Peyer's patch (tissue), 4 donors: Measurements from ENCODE around the gene MSL2. TPM values are rescaled to one million over a fixed set of nuclear protein-coding genes. Genes with fewer than 3 reads are reported as not detected.

Experiments
- DNase-seq, 3 donors: peaks; one replicate each; pipeline ENCODE4 v3.0.0-alpha.2; 2017 to 2019
- H3K27ac ChIP-seq, 4 donors: fragments of 200-600 bp; sonication (generic); one replicate each; pipeline ENCODE4 v1.5.1; 2016 to 2019
- H3K27me3 ChIP-seq, 2 donors: fragments of 200-600 bp; sonication (generic); one replicate each; pipeline ENCODE4 v1.5.1; 2019
- H3K36me3 ChIP-seq, 3 donors: fragments of 200-600 bp; sonication (generic); one replicate each; pipeline ENCODE4 v1.5.1; 2016 to 2019
- H3K4me1 ChIP-seq, 4 donors: fragments of 200-600 bp; sonication (generic); one replicate each; pipeline ENCODE4 v1.5.1; 2016 to 2019
- H3K4me3 ChIP-seq, 4 donors: fragments of 200-600 bp; sonication (generic); 1 replicate in 3 of 4; 2 replicates in 1 of 4; pipeline ENCODE4 v1.5.1; 2016 to 2019; ENCODE audit warnings: mild to moderate bottlenecking in 1 of 4
- H3K9me3 ChIP-seq, 4 donors: fragments of 200-600 bp; sonication (generic); one replicate each; pipeline ENCODE4 v1.5.1; 2016 to 2019; ENCODE audit warnings: mild to moderate bottlenecking in 1 of 4
- CTCF ChIP-seq, 6 experiments: fragments of 450-650 bp in 4 of 6; fragments of 200-600 bp in 2 of 6; sonication (generic) in 1 of 6; IDR thresholded peaks; one replicate each; pipeline ENCODE4 v1.5.1; 2017 to 2019; ENCODE audit warnings: antibody characterized with exemption in 6 of 6, mild to moderate bottlenecking in 3 of 6, moderate library complexity in 1 of 6
- POLR2A ChIP-seq, 2 donors: fragments of 450-650 bp; IDR thresholded peaks; one replicate each; pipeline ENCODE4 v1.5.1; 2017; ENCODE audit warnings: antibody characterized with exemption in 2 of 2, mild to moderate bottlenecking in 2 of 2, moderate library complexity in 2 of 2
- total RNA-seq, 4 donors: library from RNA; depleted of rRNA; stranded (reverse); fragments of >200 nt; gene quantifications; one replicate each; pipeline ENCODE4 v1.1.0, GENCODE V29; 2016

The MSL2 gene
- total RNA-seq, 4 donors from 2014 or later = 23.6 to 42.9 (median 28.3) TPM

DNA sequence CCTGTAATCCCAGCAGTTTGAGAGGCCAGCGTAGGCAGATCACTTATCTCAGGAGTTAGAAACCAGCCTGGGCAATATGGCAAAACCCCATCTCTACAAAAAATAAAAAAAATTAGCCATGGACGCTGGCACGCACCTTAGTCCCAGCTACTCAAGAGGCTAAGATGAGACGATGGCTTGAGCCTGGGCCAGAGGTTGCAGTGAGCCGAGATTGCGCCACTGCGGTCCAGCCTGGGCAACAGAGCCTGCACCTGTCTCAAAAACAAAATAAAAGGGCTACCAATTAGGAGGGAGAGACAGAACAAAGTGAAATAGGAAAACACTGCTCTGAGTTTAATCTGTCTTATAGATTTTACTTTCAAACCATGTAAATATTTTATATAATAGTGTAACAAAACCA lies 33.8 kb downstream of the MSL2 start:
- H3K9me3 ChIP-seq = no peaks in the 10 kb centered on the region
- H3K27ac ChIP-seq = no peak overlapping the region
- H3K27me3 ChIP-seq = no peaks in the 10 kb centered on the region
- no peaks in the 10 kb centered on the region for H3K36me3 ChIP-seq
- TF ChIP-seq POLR2A (IDR thresholded peaks at IDR 0.05) (no peak), CTCF (IDR thresholded peaks at IDR 0.05) (no peak)
- H3K4me3 ChIP-seq = no peak overlapping the region
- H3K4me1 ChIP-seq = peaks cover 0 to 22% (median 0%) of the 10 kb centered on the region in 4 donors
- DNase-seq = no peak

DNA sequence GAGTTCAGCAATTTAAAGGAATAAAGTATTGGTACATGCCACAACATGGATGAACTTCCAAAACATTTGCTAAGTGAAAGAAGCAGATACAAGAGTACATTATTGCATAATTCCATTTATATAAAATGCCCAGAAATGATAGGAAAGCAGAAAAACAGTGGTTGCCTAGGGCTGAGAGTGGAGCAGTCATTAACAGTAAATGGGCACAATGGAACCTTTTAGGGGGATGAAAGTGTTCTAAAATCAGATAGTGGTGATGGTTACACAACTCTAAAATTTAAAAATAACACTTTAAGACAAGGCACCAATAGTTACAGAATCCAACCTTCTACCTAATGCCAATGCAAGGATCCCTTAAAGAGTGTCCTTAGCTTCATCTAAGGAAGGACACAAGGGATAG lies 34.6 kb downstream of the MSL2 start:
- TF ChIP-seq CTCF (IDR thresholded peaks at IDR 0.05) (no peak), POLR2A (IDR thresholded peaks at IDR 0.05) (no peak)
- H3K4me1 ChIP-seq = peaks cover 0 to 14% (median 0%) of the 10 kb centered on the region in 4 donors

DNA sequence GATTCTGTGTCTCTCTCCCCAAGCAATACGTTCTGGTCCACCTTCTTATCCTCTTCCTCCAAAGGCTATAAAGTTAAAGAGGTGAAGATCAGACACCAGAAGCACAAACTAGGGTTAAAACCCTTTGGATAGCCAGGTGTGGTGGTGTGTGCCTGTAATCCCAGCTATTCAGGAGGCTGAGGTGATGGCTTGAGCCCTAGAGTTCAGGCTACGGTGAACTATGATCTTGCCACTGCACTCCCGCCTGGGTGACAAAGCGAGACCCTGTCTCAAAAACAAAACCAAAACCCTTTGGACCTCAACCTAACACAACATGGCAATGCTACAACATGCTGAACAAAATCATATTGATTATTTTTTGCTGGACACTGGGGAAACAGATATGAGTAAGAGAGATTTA lies 43.2 kb downstream of the MSL2 start:
- no peak overlapping the region for H3K27ac ChIP-seq
- peaks cover 0 to 9% (median 0%) of the 10 kb centered on the region in 4 donors for H3K4me1 ChIP-seq
- H3K36me3 ChIP-seq = peaks cover 0 to 23% (median 0%) of the 10 kb centered on the region in 3 donors
- H3K4me3 ChIP-seq = no peak overlapping the region
- no peaks in the 10 kb centered on the region for H3K9me3 ChIP-seq
- no peak for DNase-seq
- no peak for TF ChIP-seq POLR2A (IDR thresholded peaks at IDR 0.05)
- TF ChIP-seq CTCF (IDR thresholded peaks at IDR 0.05) = no peak
- no peaks in the 10 kb centered on the region for H3K27me3 ChIP-seq

More for the DNA sequence above, 34.6 kb downstream of the MSL2 start:
- Histone ChIP-seq H3K27ac (no peak overlapping the region), H3K9me3 (no peaks in the 10 kb centered on the region), H3K4me3 (no peak overlapping the region), H3K36me3 (no peaks in the 10 kb centered on the region), H3K27me3 (no peaks in the 10 kb centered on the region)
- DNase-seq = no peak

DNA sequence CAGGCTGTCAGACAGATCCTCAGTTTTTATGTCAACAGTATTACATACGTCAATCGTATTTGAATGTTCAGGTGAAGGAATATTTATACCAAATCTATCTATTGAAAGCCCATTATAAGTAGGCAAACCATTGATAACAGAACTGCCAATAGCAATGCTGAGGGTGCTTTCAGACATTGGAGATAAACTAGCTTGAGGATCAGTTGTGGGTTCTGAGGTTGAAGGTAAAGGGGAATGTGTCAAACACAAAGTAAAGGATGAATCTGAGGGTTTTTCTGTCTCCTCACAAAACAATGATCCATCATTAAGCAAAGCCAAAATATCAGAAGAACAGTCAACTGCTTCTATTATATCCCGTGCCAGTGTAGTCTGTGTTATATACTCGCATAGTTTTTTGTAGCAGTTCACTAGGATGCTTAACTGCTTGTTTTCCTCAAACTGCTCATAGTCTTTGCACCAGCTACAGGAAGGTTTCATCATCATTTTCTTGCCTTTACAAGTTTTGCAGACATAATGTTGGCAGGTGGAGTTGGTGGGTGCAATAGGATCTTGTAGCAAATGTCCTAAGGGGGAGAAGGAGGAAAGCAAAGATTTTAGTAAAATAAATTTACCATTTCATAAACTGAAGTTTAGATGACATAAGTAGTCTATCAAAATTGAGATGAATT lies 43.8 kb downstream of the MSL2 start:
- TF ChIP-seq CTCF (IDR thresholded peaks at IDR 0.05) (no peak), POLR2A (IDR thresholded peaks at IDR 0.05) (no peak)
- H3K9me3 ChIP-seq = no peaks in the 10 kb centered on the region
- peaks cover 0 to 23% (median 0%) of the 10 kb centered on the region in 3 donors for H3K36me3 ChIP-seq
- no peak overlapping the region for H3K27ac ChIP-seq
- peaks cover 0 to 9% (median 0%) of the 10 kb centered on the region in 4 donors for H3K4me1 ChIP-seq
- no peak overlapping the region for H3K4me3 ChIP-seq
- no peak for DNase-seq
- H3K27me3 ChIP-seq = no peaks in the 10 kb centered on the region

GRCh38 chr3:136151219-136151618 lies 44.9 kb downstream of the MSL2 start:
- H3K9me3 ChIP-seq = no peaks in the 10 kb centered on the region
- H3K27ac ChIP-seq = no peak overlapping the region
- no peak overlapping the region for H3K4me3 ChIP-seq
- peaks cover 0 to 23% (median 0%) of the 10 kb centered on the region in 3 donors for H3K36me3 ChIP-seq
- no peak for TF ChIP-seq CTCF (IDR thresholded peaks at IDR 0.05)
- TF ChIP-seq POLR2A (IDR thresholded peaks at IDR 0.05) = no peak
- no peak for DNase-seq
- H3K4me1 ChIP-seq = peaks cover 0 to 9% (median 0%) of the 10 kb centered on the region in 4 donors
- no peaks in the 10 kb centered on the region for H3K27me3 ChIP-seq
